ENCODE results near the gene ATP9B. TPM values are rescaled to one million over a fixed set of nuclear protein-coding genes. Genes with fewer than 3 reads are reported as not detected.

ATP9B gene
- total RNA-seq, 2 donors from 2014 or later: 29.1 to 38.1 TPM

- H3K4me3 Mint-ChIP-seq: no peak overlapping the region
- Histone ChIP-seq H3K9me3 (ENCODE audit: control insufficient read depth, low read length) (no peaks in the 10 kb centered on the region), H3K27ac (ENCODE audit: low read depth, low read length) (no peak overlapping the region), H3K4me3 (ENCODE audit: low read length) (no peak overlapping the region), H3K9ac (ENCODE audit: extremely low read depth, low read length, poor library complexity, severe bottlenecking) (no peak overlapping the region), H3K36me3 (ENCODE audit: control insufficient read depth, insufficient read depth, low read length) (no peaks in the 10 kb centered on the region), H3K27me3 (ENCODE audit: control insufficient read depth, insufficient read depth, low read length, poor library complexity, severe bottlenecking) (peaks cover 15% of the 10 kb centered on the region), H3K4me1 (ENCODE audit: control insufficient read depth, insufficient read depth, low read length) (peaks cover 6% of the 10 kb centered on the region)
- H3K27ac Mint-ChIP-seq: no peak overlapping the region
- H3K27me3 Mint-ChIP-seq (ENCODE audit: insufficient read depth): peaks cover 22% of the 10 kb centered on the region
- TF ChIP-seq CTCF (conservative IDR thresholded peaks at IDR 0.05): no peak
- H3K9me3 Mint-ChIP-seq: no peaks in the 10 kb centered on the region
- H3K36me3 Mint-ChIP-seq (ENCODE audit: low read depth): no peaks in the 10 kb centered on the region
- peaks cover 16% of the 10 kb centered on the region for H3K4me1 Mint-ChIP-seq
- WGBS, 2 experiments (ENCODE audit: insufficient coverage in 1 of 2, insufficient read length in 1 of 2): 83 to 97% methylated on average over 3 to 6 of the region's 7 CpGs
- peak; percentile 36 for DNase-seq
These were observed 318.8 kb downstream of the ATP9B start for GRCh38 chr18:79388043-79388442.

- DNase-seq: peak; percentile 43
- no peaks in the 10 kb centered on the region for H3K36me3 ChIP-seq (ENCODE audit: control insufficient read depth, insufficient read depth, low read length)
- no peaks in the 10 kb centered on the region for H3K9me3 ChIP-seq (ENCODE audit: control insufficient read depth, low read length)
- no peak overlapping the region for H3K27ac Mint-ChIP-seq
- H3K4me3 Mint-ChIP-seq: no peak overlapping the region
- H3K4me1 ChIP-seq (ENCODE audit: control insufficient read depth, insufficient read depth, low read length): peaks cover 6% of the 10 kb centered on the region
- H3K27ac ChIP-seq (ENCODE audit: low read depth, low read length): no peak overlapping the region
- peaks cover 16% of the 10 kb centered on the region for H3K4me1 Mint-ChIP-seq
- WGBS, 2 experiments (ENCODE audit: insufficient coverage in 1 of 2, insufficient read length in 1 of 2): 59% methylated on average over 4 of the region's 4 CpGs; no CpG with 5 or more reads in 1 of the 2 experiments
- no peaks in the 10 kb centered on the region for H3K36me3 Mint-ChIP-seq (ENCODE audit: low read depth)
- H3K9ac ChIP-seq (ENCODE audit: extremely low read depth, low read length, poor library complexity, severe bottlenecking): no peak overlapping the region
- peaks cover 30% of the 10 kb centered on the region for H3K27me3 Mint-ChIP-seq (ENCODE audit: insufficient read depth)
- peaks cover 26% of the 10 kb centered on the region for H3K27me3 ChIP-seq (ENCODE audit: control insufficient read depth, insufficient read depth, low read length, poor library complexity, severe bottlenecking)
- no peaks in the 10 kb centered on the region for H3K9me3 Mint-ChIP-seq
- no peak overlapping the region for H3K4me3 ChIP-seq (ENCODE audit: low read length)
- TF ChIP-seq CTCF (conservative IDR thresholded peaks at IDR 0.05): no peak
These were observed 320.5 kb downstream of the ATP9B start for GRCh38 chr18:79389689-79390088.

- no peak for TF ChIP-seq CTCF (conservative IDR thresholded peaks at IDR 0.05)
- Mint-ChIP-seq H3K27me3 (ENCODE audit: insufficient read depth) (peaks cover 38% of the 10 kb centered on the region), H3K36me3 (ENCODE audit: low read depth) (no peaks in the 10 kb centered on the region), H3K4me3 (no peak overlapping the region), H3K4me1 (peaks cover 16% of the 10 kb centered on the region), H3K9me3 (no peaks in the 10 kb centered on the region), H3K27ac (no peak overlapping the region)
- Histone ChIP-seq H3K9ac (ENCODE audit: extremely low read depth, low read length, poor library complexity, severe bottlenecking) (no peak overlapping the region), H3K4me1 (ENCODE audit: control insufficient read depth, insufficient read depth, low read length) (peaks cover 6% of the 10 kb centered on the region), H3K36me3 (ENCODE audit: control insufficient read depth, insufficient read depth, low read length) (no peaks in the 10 kb centered on the region), H3K27ac (ENCODE audit: low read depth, low read length) (no peak overlapping the region), H3K9me3 (ENCODE audit: control insufficient read depth, low read length) (no peaks in the 10 kb centered on the region), H3K27me3 (ENCODE audit: control insufficient read depth, insufficient read depth, low read length, poor library complexity, severe bottlenecking) (peaks cover 37% of the 10 kb centered on the region), H3K4me3 (ENCODE audit: low read length) (no peak overlapping the region)
- 88 to 90% methylated on average over 6 to 8 of the region's 8 CpGs for WGBS, 2 experiments (ENCODE audit: insufficient coverage in 1 of 2, insufficient read length in 1 of 2)
- peak; percentile 34 for DNase-seq
These were observed 323.0 kb downstream of the ATP9B start for GRCh38 chr18:79392226-79392625.

All from endodermal cell (in vitro differentiated cells).